Occipital lobe (tissue), 2 donors: ENCODE measurements around the gene CNOT3. TPM values are rescaled to one million over a fixed set of nuclear protein-coding genes. Genes with fewer than 3 reads are reported as not detected.
"Not testable (repeated sequence)": the region's sequence is repeated elsewhere in the genome, so short reads cannot be mapped to it uniquely, and the experiment has no call there.

Experiments
- DNase-seq: peaks from one replicate; lab custom pipeline; 2025; lab: John Stamatoyannopoulos, UW
- total RNA-seq: library from RNA; depleted of rRNA; stranded (reverse); fragments of >200 nt; gene quantifications from one replicate; pipeline ENCODE4 v1.2.3, GENCODE V29; 2014

CNOT3 gene
- total RNA-seq, 1 donor from 2014 or later, result 4.4 TPM

GRCh38 chr19:54169149-54169740 lies 31.7 kb downstream of the CNOT3 start:
- DNase-seq, result no peak

- DNase-seq, result not testable (repeated sequence)
Measured at GRCh38 chr19:54171736-54172431, 34.3 kb downstream of the CNOT3 start.

GRCh38 chr19:54172471-54173358 lies 35.2 kb downstream of the CNOT3 start, which contains the start of gene TMC4:
Gene TMC4 (minus strand): TSS chr19:54173160. CDS start chr19:54173117, 43 bp downstream.
- no peak for DNase-seq

- no peak for DNase-seq
Measured at GRCh38 chr19:54173359-54173699, 35.8 kb downstream of the CNOT3 start.

- DNase-seq, result no peak
Measured at GRCh38 chr19:54173951-54174834, 36.6 kb downstream of the CNOT3 start.

- DNase-seq, result no peak
Measured at GRCh38 chr19:54178581-54179261, 41.2 kb downstream of the CNOT3 start.

GRCh38 chr19:54179262-54179852 lies 41.8 kb downstream of the CNOT3 start:
- no peak for DNase-seq

GRCh38 chr19:54179921-54180461 lies 42.4 kb downstream of the CNOT3 start:
- peak; percentile 22 for DNase-seq

GRCh38 chr19:54180691-54181091 lies 43.1 kb downstream of the CNOT3 start:
- DNase-seq, result no peak

GRCh38 chr19:54181894-54182293 lies 44.3 kb downstream of the CNOT3 start:
- not testable (repeated sequence) for DNase-seq

GRCh38 chr19:54183431-54183830 lies 45.9 kb downstream of the CNOT3 start:
- DNase-seq, result no peak

- DNase-seq, result no peak
Measured at GRCh38 chr19:54186351-54186750, 48.8 kb downstream of the CNOT3 start.

- no peak for DNase-seq
Measured at GRCh38 chr19:54186934-54187381, 49.4 kb downstream of the CNOT3 start.

- DNase-seq, result no peak
Measured at GRCh38 chr19:54188215-54188871, 50.8 kb downstream of the CNOT3 start.

GRCh38 chr19:54189145-54189734 lies 51.7 kb downstream of the CNOT3 start, which contains the start of gene MBOAT7:
Gene MBOAT7 (minus strand): TSS chr19:54189580. CDS start chr19:54188508, 1,072 bp downstream.
- no peak for DNase-seq

GRCh38 chr19:54189735-54190502 lies 52.4 kb downstream of the CNOT3 start:
- DNase-seq, result peak; percentile 99

- DNase-seq, result peak; percentile 99
Measured at GRCh38 chr19:54190503-54191010, 53.0 kb downstream of the CNOT3 start.
